Measurements from ENCODE around the gene SZRD1.

The SZRD1 gene

DNA sequence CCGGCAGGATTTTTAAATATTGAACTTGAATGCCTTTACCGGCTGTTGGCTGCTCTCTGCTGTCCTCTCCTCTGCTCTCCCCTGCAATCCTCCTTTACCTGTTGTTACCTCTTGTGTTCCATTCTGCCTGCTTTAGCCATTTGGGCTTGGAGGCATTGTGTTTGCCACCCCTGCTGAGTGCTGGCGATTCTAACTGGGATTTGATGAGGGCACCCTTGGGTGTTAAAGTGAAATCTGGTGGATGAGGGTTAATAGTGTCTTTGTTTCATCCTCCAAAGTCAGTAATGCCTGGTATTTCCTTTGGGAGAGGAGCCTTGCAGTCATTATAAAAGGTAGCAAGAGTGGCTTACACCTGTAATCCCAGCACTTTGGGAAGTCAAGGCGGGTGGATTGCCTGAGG is 9.9 kb downstream of the SZRD1 start:
- ATAC-seq: no peak
- TF ChIP-seq ISL1 (CRISPR knock-in tag; IDR thresholded peaks at IDR 0.05) (no peak), ZNF8 (CRISPR knock-in tag; IDR thresholded peaks at IDR 0.05) (no peak), ESRRG (CRISPR knock-in tag; IDR thresholded peaks at IDR 0.05) (no peak), ARNTL (CRISPR knock-in tag; IDR thresholded peaks at IDR 0.05; ENCODE audit: borderline replicate concordance, low read depth) (no peak), TCF4 (CRISPR knock-in tag; IDR thresholded peaks at IDR 0.05; ENCODE audit: borderline replicate concordance) (no peak), BACH2 (CRISPR knock-in tag; IDR thresholded peaks at IDR 0.05; ENCODE audit: borderline replicate concordance) (no peak)
- TF ChIP-seq, protein P1, sequence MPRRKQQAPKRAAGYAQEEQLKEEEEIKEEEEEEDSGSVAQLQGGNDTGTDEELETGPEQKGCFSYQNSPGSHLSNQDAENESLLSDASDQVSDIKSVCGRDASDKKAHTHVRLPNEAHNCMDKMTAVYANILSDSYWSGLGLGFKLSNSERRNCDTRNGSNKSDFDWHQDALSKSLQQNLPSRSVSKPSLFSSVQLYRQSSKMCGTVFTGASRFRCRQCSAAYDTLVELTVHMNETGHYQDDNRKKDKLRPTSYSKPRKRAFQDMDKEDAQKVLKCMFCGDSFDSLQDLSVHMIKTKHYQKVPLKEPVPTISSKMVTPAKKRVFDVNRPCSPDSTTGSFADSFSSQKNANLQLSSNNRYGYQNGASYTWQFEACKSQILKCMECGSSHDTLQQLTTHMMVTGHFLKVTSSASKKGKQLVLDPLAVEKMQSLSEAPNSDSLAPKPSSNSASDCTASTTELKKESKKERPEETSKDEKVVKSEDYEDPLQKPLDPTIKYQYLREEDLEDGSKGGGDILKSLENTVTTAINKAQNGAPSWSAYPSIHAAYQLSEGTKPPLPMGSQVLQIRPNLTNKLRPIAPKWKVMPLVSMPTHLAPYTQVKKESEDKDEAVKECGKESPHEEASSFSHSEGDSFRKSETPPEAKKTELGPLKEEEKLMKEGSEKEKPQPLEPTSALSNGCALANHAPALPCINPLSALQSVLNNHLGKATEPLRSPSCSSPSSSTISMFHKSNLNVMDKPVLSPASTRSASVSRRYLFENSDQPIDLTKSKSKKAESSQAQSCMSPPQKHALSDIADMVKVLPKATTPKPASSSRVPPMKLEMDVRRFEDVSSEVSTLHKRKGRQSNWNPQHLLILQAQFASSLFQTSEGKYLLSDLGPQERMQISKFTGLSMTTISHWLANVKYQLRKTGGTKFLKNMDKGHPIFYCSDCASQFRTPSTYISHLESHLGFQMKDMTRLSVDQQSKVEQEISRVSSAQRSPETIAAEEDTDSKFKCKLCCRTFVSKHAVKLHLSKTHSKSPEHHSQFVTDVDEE (CRISPR knock-in tag; IDR thresholded peaks at IDR 0.05): no peak
- TF ChIP-seq, protein P2, sequence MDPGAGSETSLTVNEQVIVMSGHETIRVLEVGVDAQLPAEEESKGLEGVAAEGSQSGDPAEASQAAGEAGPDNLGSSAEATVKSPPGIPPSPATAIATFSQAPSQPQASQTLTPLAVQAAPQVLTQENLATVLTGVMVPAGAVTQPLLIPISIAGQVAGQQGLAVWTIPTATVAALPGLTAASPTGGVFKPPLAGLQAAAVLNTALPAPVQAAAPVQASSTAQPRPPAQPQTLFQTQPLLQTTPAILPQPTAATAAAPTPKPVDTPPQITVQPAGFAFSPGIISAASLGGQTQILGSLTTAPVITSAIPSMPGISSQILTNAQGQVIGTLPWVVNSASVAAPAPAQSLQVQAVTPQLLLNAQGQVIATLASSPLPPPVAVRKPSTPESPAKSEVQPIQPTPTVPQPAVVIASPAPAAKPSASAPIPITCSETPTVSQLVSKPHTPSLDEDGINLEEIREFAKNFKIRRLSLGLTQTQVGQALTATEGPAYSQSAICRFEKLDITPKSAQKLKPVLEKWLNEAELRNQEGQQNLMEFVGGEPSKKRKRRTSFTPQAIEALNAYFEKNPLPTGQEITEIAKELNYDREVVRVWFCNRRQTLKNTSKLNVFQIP (CRISPR knock-in tag; IDR thresholded peaks at IDR 0.05; ENCODE audit: borderline replicate concordance, low read depth): no peak

DNA sequence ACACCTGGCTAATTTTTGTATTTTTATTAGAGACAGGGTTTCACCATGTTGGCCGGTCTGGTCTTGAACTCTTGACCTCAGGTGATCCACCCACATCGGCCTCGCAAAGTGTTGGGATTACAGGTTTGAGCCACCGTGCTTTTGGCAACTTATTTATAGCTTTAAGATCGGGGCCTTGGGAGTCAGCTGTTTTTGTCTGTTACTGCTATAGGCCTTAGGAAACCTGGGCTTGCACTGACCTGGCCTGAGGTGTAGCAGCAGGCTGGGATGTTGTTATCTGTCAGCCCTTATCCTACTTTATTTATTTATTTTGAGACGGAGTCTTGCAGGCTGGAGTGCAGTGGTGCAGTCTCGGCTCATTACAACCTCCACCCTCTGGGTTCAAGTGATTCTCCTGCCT is 11.4 kb downstream of the SZRD1 start:
- TF ChIP-seq, protein P1 (CRISPR knock-in tag; IDR thresholded peaks at IDR 0.05): no peak
- TF ChIP-seq GLIS3 (CRISPR knock-in tag; IDR thresholded peaks at IDR 0.05) (no peak), ESRRG (CRISPR knock-in tag; IDR thresholded peaks at IDR 0.05) (no peak)
- TF ChIP-seq, protein P2 (CRISPR knock-in tag; IDR thresholded peaks at IDR 0.05; ENCODE audit: borderline replicate concordance, low read depth): no peak
- ATAC-seq: no peak

DNA sequence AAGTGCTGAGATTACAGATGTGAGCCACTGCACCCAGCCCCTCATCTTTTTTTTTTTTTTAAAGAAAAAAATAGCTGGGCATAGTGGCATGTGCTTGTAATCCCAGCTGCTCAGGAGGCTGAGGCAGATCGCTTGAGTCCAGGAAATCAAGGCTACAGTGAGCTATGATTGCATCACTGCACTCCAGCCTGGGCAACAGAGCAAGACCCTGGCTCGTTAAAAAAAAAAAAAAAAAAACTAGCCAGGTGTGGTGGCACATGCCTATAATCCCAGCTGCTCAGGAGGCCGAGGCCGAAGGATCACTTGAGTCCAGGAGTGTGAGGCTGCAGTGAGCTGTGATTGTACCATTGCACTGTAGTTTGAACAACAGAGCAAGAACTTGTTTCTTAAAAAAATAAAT is 13.8 kb downstream of the SZRD1 start:
- no peak for ATAC-seq
- no peak for TF ChIP-seq ZFP30 (CRISPR knock-in tag; IDR thresholded peaks at IDR 0.05)
- TF ChIP-seq TOX (CRISPR knock-in tag; IDR thresholded peaks at IDR 0.05; ENCODE audit: borderline replicate concordance): no peak
- no peak for TF ChIP-seq ARNTL (CRISPR knock-in tag; IDR thresholded peaks at IDR 0.05; ENCODE audit: borderline replicate concordance, low read depth)

DNA sequence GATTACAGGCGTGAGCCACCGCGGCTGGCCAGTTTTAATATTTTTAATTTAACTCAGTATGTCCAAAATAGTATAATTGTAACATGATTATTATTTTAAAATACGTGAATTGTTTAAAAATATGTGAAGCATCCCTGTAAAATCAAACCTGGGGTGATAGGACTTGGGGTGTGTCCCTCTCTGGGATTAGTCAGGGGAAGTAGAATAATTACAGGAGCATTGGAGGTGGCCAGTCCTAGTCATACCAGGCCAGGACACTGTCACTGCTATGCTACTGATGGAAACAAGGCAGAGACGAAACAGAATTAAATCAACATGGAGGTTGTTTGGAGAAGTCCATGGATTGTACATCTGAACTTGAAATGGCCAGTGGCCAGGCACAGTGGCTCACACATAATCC is 16.8 kb downstream of the SZRD1 start:
- ATAC-seq: no peak
- TF ChIP-seq, protein P2 (CRISPR knock-in tag; IDR thresholded peaks at IDR 0.05; ENCODE audit: borderline replicate concordance, low read depth): no peak
- TF ChIP-seq ARNTL (CRISPR knock-in tag; IDR thresholded peaks at IDR 0.05; ENCODE audit: borderline replicate concordance, low read depth): no peak
- no peak for TF ChIP-seq ISL1 (CRISPR knock-in tag; IDR thresholded peaks at IDR 0.05)
- TF ChIP-seq ZC3H10 (CRISPR knock-in tag; IDR thresholded peaks at IDR 0.05): no peak
- TF ChIP-seq OSR1 (CRISPR knock-in tag; IDR thresholded peaks at IDR 0.05): no peak
- no peak for TF ChIP-seq ZFP3 (CRISPR knock-in tag; IDR thresholded peaks at IDR 0.05)
- no peak for TF ChIP-seq BACH2 (CRISPR knock-in tag; IDR thresholded peaks at IDR 0.05; ENCODE audit: borderline replicate concordance)
- TF ChIP-seq GLIS3 (CRISPR knock-in tag; IDR thresholded peaks at IDR 0.05): no peak

All from SK-N-SH treated with all-trans-retinoic acid at 6 μM for 48 hours (cell line).